Spleen (tissue), 11 donors: ENCODE measurements around the gene ASPG. TPM values are rescaled to one million over a fixed set of nuclear protein-coding genes. Genes with fewer than 3 reads are reported as not detected.

ENCODE experiments used
- DNase-seq: peaks from one replicate; pipeline ENCODE4 v3.0.0-alpha.2; 2020
- H3K27ac ChIP-seq, 8 donors: fragments of 200-600 bp; sonication (generic) in 7 of 8; 1 replicate in 4 of 8; 2 replicates in 4 of 8; pipeline versions ENCODE4 v1.5.0 to v1.8.0; 2016 to 2021; ENCODE audit warnings: inconsistent platforms in 4 of 8, mild to moderate bottlenecking in 4 of 8, moderate library complexity in 1 of 8
- H3K27me3 ChIP-seq, 7 donors: fragments of 200-600 bp; sonication (generic) in 6 of 7; replicated peaks in 1 of 7; 1 replicate in 4 of 7; 2 replicates in 3 of 7; pipeline versions ENCODE4 v1.5.0 to v1.8.0; 2016 to 2021; ENCODE audit warnings: inconsistent platforms in 3 of 7, mild to moderate bottlenecking in 1 of 7
- H3K36me3 ChIP-seq, 6 donors: fragments of 200-600 bp; sonication (generic) in 5 of 6; 1 replicate in 4 of 6; 2 replicates in 2 of 6; pipeline versions ENCODE4 v1.5.0 to v1.8.0; 2016 to 2021; ENCODE audit warnings: inconsistent platforms in 2 of 6
- H3K4me1 ChIP-seq, 6 donors: fragments of 200-600 bp; sonication (generic) in 5 of 6; 1 replicate in 3 of 6; 2 replicates in 3 of 6; pipeline versions ENCODE4 v1.5.0 to v1.8.0; 2016 to 2021; ENCODE audit warnings: inconsistent platforms in 3 of 6
- H3K4me3 ChIP-seq, 8 donors: fragments of 200-600 bp; sonication (generic) in 7 of 8; 1 replicate in 4 of 8; 2 replicates in 4 of 8; pipeline versions ENCODE4 v1.5.0 to v1.8.0; 2016 to 2021; ENCODE audit warnings: inconsistent platforms in 4 of 8, mild to moderate bottlenecking in 4 of 8, moderate library complexity in 2 of 8
- H3K9me3 ChIP-seq, 8 donors: fragments of 200-600 bp; sonication (generic) in 7 of 8; 1 replicate in 4 of 8; 2 replicates in 4 of 8; pipeline versions ENCODE4 v1.5.0 to v1.8.0; 2016 to 2021; ENCODE audit warnings: inconsistent platforms in 4 of 8
- POLR2A ChIP-seq, 3 donors: fragments of 450-650 bp; IDR thresholded peaks; one replicate each; pipeline ENCODE4 v1.5.1; 2017; ENCODE audit warnings: antibody characterized with exemption in 3 of 3, mild to moderate bottlenecking in 1 of 3
- POLR2AphosphoS5 ChIP-seq, 3 donors: sonication (generic); formaldehyde crosslinking; IDR thresholded peaks; one replicate each; pipeline ENCODE4 v1.5.1; 2017; ENCODE audit warnings: antibody characterized with exemption in 3 of 3
- WGBS, 5 donors: extraction: QIAGEN DNeasy Blood & Tissue Kit in 3 of 5; methylation state at CpG; one replicate each; pipeline versions ENCODE4 v1.1.5 to v1.1.7; 2013 to 2018; 5-methylcytosine and 5-hydroxymethylcytosine counted together
- intact Hi-C: fragments of 100-400 bp; cut with DNase I; formaldehyde crosslinking; loops from one replicate; pipeline ENCODE4 v1.15.0; 2023; ENCODE audit warnings: low total_unique reads
- polyA plus RNA-seq, 3 donors: library from polyadenylated mRNA; stranded (reverse); fragments of 200-250 nt; gene quantifications; one replicate each; pipeline ENCODE4 v1.2.1, GENCODE V29; 2013
- total RNA-seq, 7 donors: library from RNA; depleted of rRNA in 3 of 7; stranded (reverse); fragments of >200 nt in 3 of 7; fragmentation: NEBNext Ultra II Directional in 4 of 7; extraction: Animal tissue kit (Norgen Biotek cat#: 25700) in 4 of 7; gene quantifications; one replicate each; pipeline versions ENCODE4 v1.1.0 to v1.2.1, GENCODE V29; 2016 to 2021
- TF ChIP-seq, protein P1 (sequence below), 11 experiments: fragments of 200-600 bp in 7 of 11; fragments of 450-650 bp in 4 of 11; sonication (generic) in 4 of 11; IDR thresholded peaks in 8 of 11; conservative IDR thresholded peaks in 3 of 11; 1 replicate in 7 of 11; 2 replicates in 4 of 11; pipeline versions ENCODE4 v1.4.0 to v1.8.0; 2016 to 2021; ENCODE audit warnings: antibody characterized with exemption in 11 of 11, inconsistent platforms in 4 of 11, mild to moderate bottlenecking in 1 of 11
- donor health status: healthy with polysubstance abuse.
- donor health status: DM: no; HTN: no; CAD: no; lungs with moderate emphysema.
- donor health status: DM: no; HTN: no; CAD: no.
- donor health status: Bipolar disorder and iron deficiency.
- donor health status: healthy.
- donor health status: DM: no; HTN: no; CAD: no.
- donor health status: DM: yes; HTN: yes; CAD: no.

Gene ASPG
- total and polyA plus RNA-seq, 10 donors, result 0.05 to 0.67 (median 0.26) TPM; not detected in 3

DNA sequence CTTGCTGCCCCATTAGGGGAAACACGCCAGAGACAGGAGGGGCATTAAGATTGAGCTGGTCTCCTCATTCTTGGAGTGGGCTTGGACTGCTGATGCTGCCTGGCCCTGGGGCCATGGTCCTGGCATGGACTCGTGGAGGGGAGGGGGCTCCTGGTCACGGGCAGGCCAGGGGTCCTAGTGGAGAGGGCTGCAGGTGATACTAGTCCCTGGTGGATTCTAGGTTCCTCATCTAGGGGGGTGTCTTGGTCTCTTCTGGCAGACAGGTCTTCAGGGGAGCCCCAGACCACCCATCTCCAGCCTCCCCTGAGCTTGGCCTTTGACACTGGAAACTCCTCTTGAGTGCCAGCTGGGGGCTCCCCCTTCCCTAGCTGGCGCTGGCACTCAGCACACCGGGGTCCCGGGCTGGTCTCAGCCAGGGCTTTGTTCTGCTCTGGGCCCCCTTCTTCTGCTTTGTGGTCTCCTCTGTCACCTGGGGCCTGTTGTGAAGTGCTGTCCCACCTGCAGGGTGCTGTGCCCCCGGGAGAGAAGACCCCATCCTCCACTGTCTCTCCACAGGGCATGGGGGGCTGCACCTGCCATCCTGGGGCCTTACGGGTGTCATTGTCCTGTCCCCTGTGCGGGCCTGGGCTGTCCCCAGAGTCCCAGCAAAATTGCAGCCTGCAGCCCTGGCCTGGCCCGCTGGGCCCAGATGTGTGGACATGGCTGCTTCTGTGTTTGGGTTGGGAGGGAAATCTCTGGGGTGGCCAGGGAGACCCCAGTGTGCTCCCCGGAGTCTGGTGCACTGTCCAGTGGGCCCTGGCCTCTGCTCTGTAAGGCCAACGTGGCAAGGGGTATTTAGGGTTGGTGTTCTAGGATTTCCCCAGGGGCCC, 55.2 kb downstream of the ASPG start:
- WGBS, 5 donors, result 73 to 91% (median 83%) methylated on average over 8 to 12 of the region's 12 CpGs
- intact Hi-C loops, result no loop called here
- no peaks in the 10 kb centered on the region for H3K9me3 ChIP-seq
- H3K36me3 ChIP-seq, result no peaks in the 10 kb centered on the region
- DNase-seq, result peak; percentile 66
- H3K27ac ChIP-seq, result no peak overlapping the region
- peaks cover 0 to 75% (median 45%) of the 10 kb centered on the region in 7 donors for H3K27me3 ChIP-seq
- H3K4me1 ChIP-seq, result peaks cover 22 to 64% (median 44%) of the 10 kb centered on the region in 6 donors
- TF ChIP-seq POLR2AphosphoS5 (IDR thresholded peaks at IDR 0.05) (no peak), POLR2A (IDR thresholded peaks at IDR 0.05) (no peak)
- TF ChIP-seq, protein P1, sequence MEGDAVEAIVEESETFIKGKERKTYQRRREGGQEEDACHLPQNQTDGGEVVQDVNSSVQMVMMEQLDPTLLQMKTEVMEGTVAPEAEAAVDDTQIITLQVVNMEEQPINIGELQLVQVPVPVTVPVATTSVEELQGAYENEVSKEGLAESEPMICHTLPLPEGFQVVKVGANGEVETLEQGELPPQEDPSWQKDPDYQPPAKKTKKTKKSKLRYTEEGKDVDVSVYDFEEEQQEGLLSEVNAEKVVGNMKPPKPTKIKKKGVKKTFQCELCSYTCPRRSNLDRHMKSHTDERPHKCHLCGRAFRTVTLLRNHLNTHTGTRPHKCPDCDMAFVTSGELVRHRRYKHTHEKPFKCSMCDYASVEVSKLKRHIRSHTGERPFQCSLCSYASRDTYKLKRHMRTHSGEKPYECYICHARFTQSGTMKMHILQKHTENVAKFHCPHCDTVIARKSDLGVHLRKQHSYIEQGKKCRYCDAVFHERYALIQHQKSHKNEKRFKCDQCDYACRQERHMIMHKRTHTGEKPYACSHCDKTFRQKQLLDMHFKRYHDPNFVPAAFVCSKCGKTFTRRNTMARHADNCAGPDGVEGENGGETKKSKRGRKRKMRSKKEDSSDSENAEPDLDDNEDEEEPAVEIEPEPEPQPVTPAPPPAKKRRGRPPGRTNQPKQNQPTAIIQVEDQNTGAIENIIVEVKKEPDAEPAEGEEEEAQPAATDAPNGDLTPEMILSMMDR (IDR thresholded peaks at IDR 0.05 in 8 of 11, conservative IDR thresholded peaks at IDR 0.05 in 3 of 11), result no peak
- H3K4me3 ChIP-seq, result peak overlapping the region in 4 of 8 donors; percentile 51 to 76 (median 54)

DNA sequence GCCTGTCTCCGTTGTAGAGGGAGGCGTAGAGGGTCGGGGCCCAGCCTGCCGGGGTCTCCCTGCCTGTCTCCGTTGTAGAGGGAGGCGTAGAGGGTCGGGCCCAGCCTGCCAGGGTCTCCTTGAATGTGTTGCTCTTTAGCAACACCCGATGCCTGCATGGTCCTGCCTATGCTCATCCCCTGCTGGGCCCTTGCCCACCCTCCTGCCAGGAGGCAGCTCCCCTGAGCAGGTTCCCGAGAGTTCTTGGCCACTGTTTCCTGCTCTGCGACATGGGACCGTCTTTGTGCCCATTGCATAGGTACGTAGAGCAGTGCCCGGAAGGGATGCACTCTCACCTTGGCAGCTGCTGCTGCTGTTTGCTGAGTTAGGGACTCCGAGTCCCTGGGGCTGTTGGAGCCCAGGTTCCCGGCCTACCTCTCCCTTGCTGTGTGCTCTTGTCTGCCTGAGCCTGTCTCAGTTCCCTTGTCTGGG, 56.2 kb downstream of the ASPG start:
- intact Hi-C loops, result no loop called here
- H3K27ac ChIP-seq, result no peak overlapping the region
- H3K4me3 ChIP-seq, result no peak overlapping the region
- peaks cover 15 to 66% (median 38%) of the 10 kb centered on the region in 6 donors for H3K4me1 ChIP-seq
- 80 to 93% (median 89%) methylated on average over 12 to 15 of the region's 15 CpGs for WGBS, 5 donors
- H3K27me3 ChIP-seq, result peaks cover 0 to 68% (median 36%) of the 10 kb centered on the region in 7 donors
- TF ChIP-seq POLR2A (IDR thresholded peaks at IDR 0.05) (no peak), POLR2AphosphoS5 (IDR thresholded peaks at IDR 0.05) (no peak)
- TF ChIP-seq, protein P1 (IDR thresholded peaks at IDR 0.05 in 8 of 11, conservative IDR thresholded peaks at IDR 0.05 in 3 of 11), result no peak
- H3K9me3 ChIP-seq, result no peaks in the 10 kb centered on the region
- DNase-seq, result peak; percentile 62
- no peaks in the 10 kb centered on the region for H3K36me3 ChIP-seq

DNA sequence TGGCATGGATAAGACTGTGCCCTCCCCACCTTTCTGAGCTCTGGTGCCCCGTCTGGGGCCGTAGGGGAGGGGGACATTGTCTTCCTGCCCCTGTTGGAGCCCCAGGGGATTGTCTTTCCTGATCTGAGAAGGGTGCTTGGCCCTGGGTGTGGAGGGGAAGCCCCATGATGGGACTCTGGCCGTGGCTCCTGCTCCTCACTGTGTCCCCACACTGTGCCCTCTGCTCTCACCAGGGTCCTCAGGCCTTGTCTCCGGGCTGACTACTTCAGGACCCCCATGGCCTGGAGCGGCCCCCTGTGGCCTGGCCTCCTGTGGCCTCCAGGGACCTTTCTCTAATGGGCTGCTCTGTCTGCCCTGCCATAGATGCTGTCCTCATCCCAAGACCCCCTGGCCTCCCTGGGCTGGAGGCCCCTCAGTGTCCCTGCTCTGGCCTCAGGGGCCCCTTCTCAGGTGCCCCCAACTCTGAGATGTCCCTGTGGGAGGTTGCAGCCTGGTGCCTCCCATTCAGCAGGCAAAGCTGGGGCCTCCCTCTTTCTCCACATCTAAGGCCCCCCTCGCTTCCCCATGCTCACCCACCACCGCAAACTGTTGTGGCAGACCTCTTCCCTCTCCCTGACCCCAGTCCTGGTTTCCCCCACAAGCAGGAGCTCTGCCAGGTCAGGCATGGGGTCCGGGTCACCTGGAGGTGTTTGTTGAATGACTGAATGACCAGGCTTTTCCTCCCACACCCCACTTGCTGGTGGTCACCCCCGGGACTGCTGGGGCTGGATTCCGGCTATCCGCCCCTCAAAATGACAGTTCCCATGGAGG, 56.8 kb downstream of the ASPG start:
- Histone ChIP-seq H3K9me3 (no peaks in the 10 kb centered on the region), H3K27ac (no peak overlapping the region), H3K4me3 (no peak overlapping the region), H3K4me1 (peaks cover 8 to 66% (median 34%) of the 10 kb centered on the region in 6 donors), H3K27me3 (peaks cover 0 to 64% (median 29%) of the 10 kb centered on the region in 7 donors), H3K36me3 (no peaks in the 10 kb centered on the region)
- WGBS, 5 donors, result 66 to 87% (median 76%) methylated on average over 8 to 11 of the region's 11 CpGs
- peak; percentile 61 for DNase-seq
- intact Hi-C loops, result no loop called here
- TF ChIP-seq POLR2A (IDR thresholded peaks at IDR 0.05) (no peak), POLR2AphosphoS5 (IDR thresholded peaks at IDR 0.05) (no peak)
- TF ChIP-seq, protein P1 (IDR thresholded peaks at IDR 0.05 in 8 of 11, conservative IDR thresholded peaks at IDR 0.05 in 3 of 11), result no peak
